B cell (primary cell): ENCODE data around the gene EEPD1.

Experiments
- EZH2 ChIP-seq: IDR thresholded peaks from 2 replicates; pipeline ENCODE4 v1.6.1; 2012; ENCODE audit warnings: borderline replicate concordance, low read depth, mild to moderate bottlenecking, moderate library complexity, low read length; ENCODE audit not compliant: insufficient read depth, poor library complexity, severe bottlenecking
- TF ChIP-seq, protein P1 (sequence below): fragments of 200-600 bp; IDR thresholded peaks from one replicate; pipeline ENCODE4 v1.8.0; 2022; ENCODE audit warnings: antibody characterized with exemption, mild to moderate bottlenecking

DNA sequence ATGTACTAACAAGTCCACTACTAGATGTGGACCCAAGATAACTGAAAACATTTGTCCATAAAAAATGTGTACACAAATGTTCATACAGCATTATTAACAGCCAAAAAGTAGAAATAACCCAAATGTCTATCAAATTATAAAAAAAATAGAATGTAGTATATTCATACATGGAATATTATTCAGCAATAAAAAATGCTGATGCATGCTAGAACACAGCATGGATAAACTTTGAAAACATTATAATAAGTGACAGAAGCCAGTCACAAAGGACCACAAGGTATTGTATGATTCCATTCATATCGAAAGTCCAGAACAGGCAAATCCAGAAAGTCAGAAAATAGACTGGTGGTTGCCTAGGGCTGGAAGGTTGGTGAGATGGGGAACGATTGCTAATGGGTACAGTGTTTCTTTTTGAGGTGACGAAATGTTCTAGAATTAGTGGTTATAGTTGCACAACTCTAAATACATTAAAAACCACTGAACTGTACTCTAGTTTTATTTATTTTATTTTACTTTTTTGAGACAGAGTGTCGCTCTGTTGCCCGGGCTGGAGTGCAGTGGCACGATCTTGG, 193.3 kb downstream of the EEPD1 start:
- TF ChIP-seq, protein P1, sequence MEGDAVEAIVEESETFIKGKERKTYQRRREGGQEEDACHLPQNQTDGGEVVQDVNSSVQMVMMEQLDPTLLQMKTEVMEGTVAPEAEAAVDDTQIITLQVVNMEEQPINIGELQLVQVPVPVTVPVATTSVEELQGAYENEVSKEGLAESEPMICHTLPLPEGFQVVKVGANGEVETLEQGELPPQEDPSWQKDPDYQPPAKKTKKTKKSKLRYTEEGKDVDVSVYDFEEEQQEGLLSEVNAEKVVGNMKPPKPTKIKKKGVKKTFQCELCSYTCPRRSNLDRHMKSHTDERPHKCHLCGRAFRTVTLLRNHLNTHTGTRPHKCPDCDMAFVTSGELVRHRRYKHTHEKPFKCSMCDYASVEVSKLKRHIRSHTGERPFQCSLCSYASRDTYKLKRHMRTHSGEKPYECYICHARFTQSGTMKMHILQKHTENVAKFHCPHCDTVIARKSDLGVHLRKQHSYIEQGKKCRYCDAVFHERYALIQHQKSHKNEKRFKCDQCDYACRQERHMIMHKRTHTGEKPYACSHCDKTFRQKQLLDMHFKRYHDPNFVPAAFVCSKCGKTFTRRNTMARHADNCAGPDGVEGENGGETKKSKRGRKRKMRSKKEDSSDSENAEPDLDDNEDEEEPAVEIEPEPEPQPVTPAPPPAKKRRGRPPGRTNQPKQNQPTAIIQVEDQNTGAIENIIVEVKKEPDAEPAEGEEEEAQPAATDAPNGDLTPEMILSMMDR, result no peak
- TF ChIP-seq EZH2, result no peak
